ENCODE measurements around the gene EHBP1.

Gene EHBP1

GRCh38 chr2:62705007-62705829 is at the start of gene EHBP1 (continued):
- no peak for TF ChIP-seq CTCF (tag by site-specific recombination; IDR thresholded peaks at IDR 0.05)
- no peak for TF ChIP-seq ZNF132 (tag by site-specific recombination; IDR thresholded peaks at IDR 0.05; ENCODE audit: borderline replicate concordance)
- no peak for TF ChIP-seq ZNF792 (tag by site-specific recombination; IDR thresholded peaks at IDR 0.05)
- peak; percentile 85 for TF ChIP-seq ZNF350 (tag by site-specific recombination; IDR thresholded peaks at IDR 0.05)
- no peak for TF ChIP-seq ZFP41 (tag by site-specific recombination; IDR thresholded peaks at IDR 0.05; ENCODE audit: borderline replicate concordance)
- TF ChIP-seq ZNF146 (tag by site-specific recombination; IDR thresholded peaks at IDR 0.05): no peak
- TF ChIP-seq ZNF248 (tag by site-specific recombination; IDR thresholded peaks at IDR 0.05): no peak
- no peak for TF ChIP-seq ZNF23 (tag by site-specific recombination; IDR thresholded peaks at IDR 0.05; ENCODE audit: borderline replicate concordance)
- no peak for TF ChIP-seq ZNF175 (tag by site-specific recombination; IDR thresholded peaks at IDR 0.05)
- TF ChIP-seq ZSCAN4 (tag by site-specific recombination; IDR thresholded peaks at IDR 0.05): no peak
- no peak for TF ChIP-seq ZNF133 (tag by site-specific recombination; IDR thresholded peaks at IDR 0.05)
- TF ChIP-seq ZBTB11 (tag by site-specific recombination; conservative IDR thresholded peaks at IDR 0.05; ENCODE audit: low read depth): no peak
- no peak for TF ChIP-seq ZNF560 (tag by site-specific recombination; IDR thresholded peaks at IDR 0.05; ENCODE audit: borderline replicate concordance)
- TF ChIP-seq ZBTB26 (tag by site-specific recombination; optimal IDR thresholded peaks at IDR 0.05): peak; percentile 30
- no peak for TF ChIP-seq ZNF16 (tag by site-specific recombination; IDR thresholded peaks at IDR 0.05; ENCODE audit: low read depth)
- TF ChIP-seq ZSCAN30 (tag by site-specific recombination; IDR thresholded peaks at IDR 0.05): no peak
- no peak for TF ChIP-seq INSM2 (tag by site-specific recombination; IDR thresholded peaks at IDR 0.05)
- no peak for TF ChIP-seq HOXA7 (CRISPR knock-in tag; IDR thresholded peaks at IDR 0.05; ENCODE audit: borderline replicate concordance)
- TF ChIP-seq ZNF623 (tag by site-specific recombination; IDR thresholded peaks at IDR 0.05): no peak
- no peak for TF ChIP-seq PATZ1 (tag by site-specific recombination; IDR thresholded peaks at IDR 0.05)
- TF ChIP-seq ELK4 (IDR thresholded peaks at IDR 0.05; ENCODE audit: borderline replicate concordance, low read depth, low read length): no peak
- TF ChIP-seq ZNF621 (tag by site-specific recombination; IDR thresholded peaks at IDR 0.05): no peak
- TF ChIP-seq ZNF549 (tag by site-specific recombination; IDR thresholded peaks at IDR 0.05): no peak
- no peak for TF ChIP-seq SCRT1 (tag by site-specific recombination; IDR thresholded peaks at IDR 0.05; ENCODE audit: borderline replicate concordance)
- TF ChIP-seq ZNF571 (tag by site-specific recombination; IDR thresholded peaks at IDR 0.05): no peak
- TF ChIP-seq ZNF239 (tag by site-specific recombination; IDR thresholded peaks at IDR 0.05): no peak
